T-cell (primary cell): ENCODE data around the gene AAK1. TPM values are rescaled to one million over a fixed set of nuclear protein-coding genes. Genes with fewer than 3 reads are reported as not detected.
A peak's percentile ranks its signal among the peaks of the same experiment; 100 is the strongest.

Source experiments
- ATAC-seq, 4 experiments: fragments of 200-7000 bp in 3 of 4; fragments of 150-1000 bp in 1 of 4; cut with Tn5 transposase; replicated peaks in 1 of 4; 1 replicate in 3 of 4; 2 replicates in 1 of 4; pipeline ENCODE4 v1.10.0; 2021; ENCODE audit warnings: moderate library complexity in 3 of 4, mild to moderate bottlenecking in 2 of 4, moderate number of reproducible peaks in 1 of 4
- CTCF ChIA-PET, 2 donors: fragments of 300-600 bp; sonication (Branson Sonifier 250); formaldehyde crosslinking; loops; one replicate each; lab custom pipeline; 2022; ENCODE audit warnings: antibody characterized with exemption in 2 of 2; lab: Charles Lee
- POLR2A ChIA-PET, 2 donors: fragments of 300-600 bp; sonication (Branson Sonifier 250); formaldehyde crosslinking; loops; one replicate each; lab custom pipeline; 2022; ENCODE audit warnings: antibody characterized with exemption in 2 of 2; lab: Charles Lee
- DNase-seq, 35 experiments: peaks; one replicate each; pipeline versions ENCODE4 v3.0.0 to v3.0.0-alpha.2; 2013 to 2023
- H3K27ac ChIP-seq: one replicate; pipeline ENCODE4 v1.5.1; 2013; ENCODE audit warnings: low read length
- H3K27me3 ChIP-seq, 2 experiments: replicated peaks in 1 of 2; 1 replicate in 1 of 2; 2 replicates in 1 of 2; pipeline versions ENCODE4 v1.6.1 to v1.7.0; 2013; ENCODE audit warnings: low read length in 1 of 2, mixed read lengths in 1 of 2; ENCODE audit not compliant: control insufficient read depth in 2 of 2, insufficient read depth in 2 of 2; ENCODE audit errors: extremely low read depth in 1 of 2
- H3K36me3 ChIP-seq, 2 donors: 1 replicate in 1 of 2; 2 replicates in 1 of 2; pipeline versions ENCODE4 v1.6.1 to v1.7.0; 2013; ENCODE audit warnings: low read length in 1 of 2; ENCODE audit not compliant: control insufficient read depth in 2 of 2, insufficient read depth in 1 of 2; ENCODE audit errors: extremely low read depth in 1 of 2
- H3K4me1 ChIP-seq, 2 experiments: 1 replicate in 1 of 2; 2 replicates in 1 of 2; pipeline versions ENCODE4 v1.6.1 to v1.7.0; 2013; ENCODE audit warnings: low read length in 2 of 2, mixed read lengths in 1 of 2; ENCODE audit not compliant: insufficient read depth in 2 of 2, control insufficient read depth in 1 of 2; ENCODE audit errors: extremely low read depth in 1 of 2
- H3K4me3 ChIP-seq, 2 donors: 1 replicate in 1 of 2; 2 replicates in 1 of 2; pipeline versions ENCODE4 v1.5.1 to v1.7.0; 2013; ENCODE audit warnings: mild to moderate bottlenecking in 2 of 2, low read length in 1 of 2, moderate library complexity in 1 of 2; ENCODE audit not compliant: control insufficient read depth in 1 of 2; ENCODE audit errors: extremely low read depth in 1 of 2
- H3K9me3 ChIP-seq: 2 replicates; pipeline ENCODE4 v1.7.0; 2013
- H3K27ac Mint-ChIP-seq, 2 donors: one replicate each; pipeline ENCODE4 v1.8.0; 2020 to 2021; ENCODE audit warnings: mild to moderate bottlenecking in 2 of 2, mixed read lengths in 2 of 2
- H3K27me3 Mint-ChIP-seq, 2 donors: one replicate each; pipeline ENCODE4 v1.8.0; 2021 to 2022; ENCODE audit warnings: mixed read lengths in 2 of 2
- H3K36me3 Mint-ChIP-seq: one replicate; pipeline ENCODE4 v1.8.0; 2021; ENCODE audit warnings: mixed read lengths
- H3K4me1 Mint-ChIP-seq, 3 donors: one replicate each; pipeline ENCODE4 v1.8.0; 2020 to 2022; ENCODE audit warnings: mixed read lengths in 3 of 3, mild to moderate bottlenecking in 1 of 3
- H3K4me3 Mint-ChIP-seq, 3 donors: one replicate each; pipeline ENCODE4 v1.8.0; 2020 to 2022; ENCODE audit warnings: mild to moderate bottlenecking in 3 of 3, mixed read lengths in 3 of 3, moderate library complexity in 3 of 3
- H3K9me3 Mint-ChIP-seq, 3 donors: one replicate each; pipeline ENCODE4 v1.8.0; 2020 to 2022; ENCODE audit warnings: mixed read lengths in 3 of 3
- WGBS: methylation state at CpG from one replicate; pipeline ENCODE4 v1.1.5; 2013; ENCODE audit warnings: missing lambda C conversion rate; ENCODE audit not compliant: insufficient coverage; 5-methylcytosine and 5-hydroxymethylcytosine counted together
- total RNA-seq, 35 experiments: library from RNA in 6 of 35; stranded (reverse) in 6 of 35; fragments of 120-200 nt in 1 of 35; gene quantifications; one replicate each; pipeline versions ENCODE4 v1.2.1 to v1.2.4 and lab custom pipeline; 2013 to 2026

The AAK1 gene
- total RNA-seq, 5 donors from 2014 or later (not counting 1 experiment from before 2014, with no cell fraction given) = 170 to 283 (median 177) TPM

DNA sequence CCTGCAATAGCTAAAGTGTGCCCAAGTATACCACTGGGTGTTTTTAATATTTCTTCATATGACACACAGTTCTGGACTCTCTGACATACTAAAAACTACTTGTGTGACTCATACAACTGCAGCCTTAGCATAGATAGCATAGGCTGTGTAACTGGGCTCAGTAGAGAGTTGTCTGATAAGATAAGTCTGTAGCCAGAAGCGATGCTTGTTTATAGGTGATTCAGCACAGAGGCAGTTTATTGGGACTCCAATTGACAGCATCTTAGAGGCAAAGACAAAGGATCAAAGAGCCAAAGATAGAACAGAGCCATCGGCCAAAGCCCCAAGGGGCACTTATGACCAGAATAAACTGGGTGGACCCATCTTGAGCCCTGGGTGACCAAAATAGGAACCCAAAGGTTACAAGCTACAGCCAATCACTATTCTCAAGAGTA, 42.3 kb downstream of the AAK1 start:
- H3K4me1 ChIP-seq = peaks cover 35 to 46% of the 10 kb centered on the region in 2 experiments
- peaks cover 0 to 20% of the 10 kb centered on the region in 2 donors for H3K36me3 ChIP-seq
- H3K4me3 Mint-ChIP-seq = peak overlapping the region in 1 of 3 donors; percentile 49
- WGBS = 100% methylated on average over 2 of the region's 2 CpGs
- peak in 3 of 4 experiments; percentile 59 to 61 (median 60) for ATAC-seq
- no peak overlapping the region for H3K4me3 ChIP-seq
- no peak overlapping the region for H3K27ac ChIP-seq
- no peak for DNase-seq
- POLR2A ChIA-PET = no interaction called here
- peaks cover 5 to 9% (median 7%) of the 10 kb centered on the region in 3 donors for H3K9me3 Mint-ChIP-seq
- peaks cover 27% of the 10 kb centered on the region for H3K36me3 Mint-ChIP-seq
- CTCF ChIA-PET = interaction anchor here in 1 of 2 donors (0.7 kb wide), 1 partner anchor 16 kb away, joined by 3 read pairs; no protein-coding TSS in a partner anchor
- H3K4me1 Mint-ChIP-seq = peaks cover 85 to 94% (median 94%) of the 10 kb centered on the region in 3 donors
- H3K27ac Mint-ChIP-seq = peak overlapping the region; percentile 75 to 77
- H3K27me3 ChIP-seq = no peaks in the 10 kb centered on the region
- H3K9me3 ChIP-seq = no peaks in the 10 kb centered on the region
- no peaks in the 10 kb centered on the region for H3K27me3 Mint-ChIP-seq

- DNase-seq = peak in 2 of 35 experiments; percentile 9 to 33
Observed at GRCh38 chr2:69600425-69600824, 43.1 kb downstream of the AAK1 start.

GRCh38 chr2:69597843-69598610, 45.5 kb downstream of the AAK1 start:
- WGBS = no CpG with 5 or more reads among the region's 5 CpGs
- no peak for ATAC-seq
- H3K4me3 Mint-ChIP-seq = peak overlapping the region in 2 of 3 donors; percentile 17 to 37

More at GRCh38 chr2:69600425-69600824, 43.1 kb downstream of the AAK1 start:
- peak in 3 of 4 experiments; percentile 46 to 63 (median 48) for ATAC-seq
- ChIA-PET CTCF (interaction anchor here in 1 of 2 donors (0.7 kb wide), 2 partner anchors 40 to 537 kb away, joined by 3 read pairs; no protein-coding TSS in a partner anchor), POLR2A (interaction anchor here (0.7 kb wide), 2 partner anchors 31 to 268 kb away, joined by 4 to 5 read pairs; no protein-coding TSS in a partner anchor)
- H3K4me3 Mint-ChIP-seq = peak overlapping the region in 2 of 3 donors; percentile 34 to 49
- H3K27me3 ChIP-seq = no peaks in the 10 kb centered on the region
- H3K4me3 ChIP-seq = no peak overlapping the region
- H3K9me3 ChIP-seq = no peaks in the 10 kb centered on the region
- peaks cover 0 to 2% (median 0%) of the 10 kb centered on the region in 3 donors for H3K9me3 Mint-ChIP-seq
- peaks cover 34 to 44% of the 10 kb centered on the region in 2 experiments for H3K4me1 ChIP-seq
- peak overlapping the region; percentile 75 to 77 for H3K27ac Mint-ChIP-seq
- H3K27ac ChIP-seq = no peak overlapping the region
- 27% methylated on average over 2 of the region's 4 CpGs for WGBS
- H3K4me1 Mint-ChIP-seq = peaks cover 77 to 94% (median 94%) of the 10 kb centered on the region in 3 donors
- H3K27me3 Mint-ChIP-seq = no peaks in the 10 kb centered on the region
- peaks cover 0 to 20% of the 10 kb centered on the region in 2 donors for H3K36me3 ChIP-seq
- peaks cover 19% of the 10 kb centered on the region for H3K36me3 Mint-ChIP-seq

GRCh38 chr2:69597105-69597504, 46.4 kb downstream of the AAK1 start:
- CTCF ChIA-PET = interaction anchor here (0.6 to 0.9 kb wide), 7 partner anchors 22 to 1164 kb away, joined by 3 to 5 read pairs (median 3); no protein-coding TSS in a partner anchor
- H3K27me3 ChIP-seq = no peaks in the 10 kb centered on the region
- Mint-ChIP-seq H3K4me1 (peaks cover 72 to 89% (median 85%) of the 10 kb centered on the region in 3 donors), H3K4me3 (peak overlapping the region; percentile 21 to 43 (median 37)), H3K27ac (peak overlapping the region; percentile 57 to 79), H3K36me3 (peaks cover 21% of the 10 kb centered on the region), H3K9me3 (no peaks in the 10 kb centered on the region), H3K27me3 (no peaks in the 10 kb centered on the region)
- H3K9me3 ChIP-seq = no peaks in the 10 kb centered on the region
- DNase-seq (no peak), ATAC-seq (peak in 1 of 4 experiments; percentile 27)
- POLR2A ChIA-PET = interaction anchor here (0.6 to 0.7 kb wide), 4 partner anchors 13 to 228 kb away, joined by 3 to 5 read pairs (median 4); no protein-coding TSS in a partner anchor
- 67% methylated on average over 1 of the region's 5 CpGs for WGBS
- peaks cover 27 to 28% of the 10 kb centered on the region in 2 experiments for H3K4me1 ChIP-seq
- H3K27ac ChIP-seq = no peak overlapping the region
- H3K36me3 ChIP-seq = peaks cover 0 to 23% of the 10 kb centered on the region in 2 donors
- no peak overlapping the region for H3K4me3 ChIP-seq

More at GRCh38 chr2:69597843-69598610, 45.5 kb downstream of the AAK1 start:
- Histone ChIP-seq H3K27me3 (no peaks in the 10 kb centered on the region), H3K27ac (no peak overlapping the region), H3K9me3 (no peaks in the 10 kb centered on the region), H3K4me3 (no peak overlapping the region), H3K36me3 (peaks cover 0 to 23% of the 10 kb centered on the region in 2 donors), H3K4me1 (peaks cover 28 to 35% of the 10 kb centered on the region in 2 experiments)
- CTCF ChIA-PET = interaction anchor here in 1 of 2 donors (0.7 to 1.1 kb wide), 2 partner anchors 47 to 61 kb away, joined by 3 to 5 read pairs; no protein-coding TSS in a partner anchor
- H3K9me3 Mint-ChIP-seq = no peaks in the 10 kb centered on the region
- peaks cover 17% of the 10 kb centered on the region for H3K36me3 Mint-ChIP-seq
- DNase-seq = no peak
- POLR2A ChIA-PET = interaction anchor here (0.6 kb wide), 2 partner anchors 47 to 211 kb away, joined by 3 read pairs; no protein-coding TSS in a partner anchor
- H3K27ac Mint-ChIP-seq = peak overlapping the region; percentile 57 to 79
- H3K27me3 Mint-ChIP-seq = no peaks in the 10 kb centered on the region
- peaks cover 72 to 90% (median 86%) of the 10 kb centered on the region in 3 donors for H3K4me1 Mint-ChIP-seq

GRCh38 chr2:69594341-69594740, 49.2 kb downstream of the AAK1 start:
- no peak for DNase-seq
- Histone ChIP-seq H3K27me3 (no peaks in the 10 kb centered on the region), H3K9me3 (no peaks in the 10 kb centered on the region), H3K27ac (no peak overlapping the region), H3K4me1 (peaks cover 13 to 40% of the 10 kb centered on the region in 2 experiments), H3K4me3 (no peak overlapping the region), H3K36me3 (peaks cover 0 to 21% of the 10 kb centered on the region in 2 donors)
- WGBS = no CpG with 5 or more reads among the region's 3 CpGs
- peak in 1 of 4 experiments; percentile 29 for ATAC-seq
- Mint-ChIP-seq H3K27ac (no peak overlapping the region), H3K4me3 (no peak overlapping the region), H3K27me3 (no peaks in the 10 kb centered on the region), H3K36me3 (peaks cover 11% of the 10 kb centered on the region), H3K9me3 (no peaks in the 10 kb centered on the region), H3K4me1 (peaks cover 75 to 85% (median 80%) of the 10 kb centered on the region in 3 donors)
- POLR2A ChIA-PET = interaction anchor here in 1 of 2 donors (0.5 kb wide), 1 partner anchor 117 kb away, joined by 3 read pairs; no protein-coding TSS in a partner anchor
- CTCF ChIA-PET = interaction anchor here in 1 of 2 donors (0.5 to 0.8 kb wide), 3 partner anchors 14 to 595 kb away, joined by 3 read pairs; no protein-coding TSS in a partner anchor

DNA sequence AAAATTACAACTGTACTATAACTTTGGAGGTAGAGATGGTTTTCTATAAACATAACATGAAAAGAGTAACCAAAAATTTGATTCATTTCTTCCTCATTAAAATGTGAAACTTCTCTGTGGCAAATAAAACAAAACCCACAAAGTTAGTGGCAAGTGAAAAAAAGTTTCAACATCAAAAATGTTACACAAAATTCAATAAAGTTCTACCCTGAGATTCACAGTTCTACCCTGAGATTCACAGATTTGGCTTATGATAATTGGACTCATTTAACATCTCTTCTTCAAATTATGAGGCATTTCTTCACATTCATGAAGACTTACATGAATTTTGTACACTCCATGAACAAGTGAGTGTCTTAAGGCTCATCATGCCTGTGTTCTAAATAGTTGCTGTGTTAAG, 51.0 kb downstream of the AAK1 start:
- no peaks in the 10 kb centered on the region for H3K27me3 ChIP-seq
- Mint-ChIP-seq H3K4me3 (peak overlapping the region in 1 of 3 donors; percentile 10), H3K27ac (peak overlapping the region; percentile 25 to 68), H3K9me3 (no peaks in the 10 kb centered on the region), H3K36me3 (peaks cover 16% of the 10 kb centered on the region), H3K4me1 (peaks cover 80 to 88% (median 83%) of the 10 kb centered on the region in 3 donors), H3K27me3 (no peaks in the 10 kb centered on the region)
- no peaks in the 10 kb centered on the region for H3K9me3 ChIP-seq
- ChIA-PET CTCF (no interaction called here), POLR2A (no interaction called here)
- ATAC-seq (no peak), DNase-seq (no peak)
- H3K4me3 ChIP-seq = no peak overlapping the region
- no peak overlapping the region for H3K27ac ChIP-seq
- H3K4me1 ChIP-seq = peaks cover 14 to 45% of the 10 kb centered on the region in 2 experiments
- peaks cover 0 to 26% of the 10 kb centered on the region in 2 donors for H3K36me3 ChIP-seq
